SJCRH30 (cell line): ENCODE data around the gene CNTNAP4. TPM values are rescaled to one million over a fixed set of nuclear protein-coding genes. Genes with fewer than 3 reads are reported as not detected.

Experiments
- DNase-seq, 2 experiments: peaks; one replicate each; pipeline ENCODE4 v3.0.0-alpha.2; 2015 to 2020
- H3K27ac ChIP-seq: fragments of 250-450 bp; sonication (Bioruptor Pico); 2 replicates; pipeline ENCODE4 v1.5.1; 2020; ENCODE audit warnings: mild to moderate bottlenecking, moderate library complexity
- H3K27me3 ChIP-seq: fragments of 250-450 bp; sonication (Bioruptor Pico); 2 replicates; pipeline ENCODE4 v1.5.1; 2020; ENCODE audit warnings: mild to moderate bottlenecking, moderate library complexity
- H3K36me3 ChIP-seq: fragments of 250-450 bp; sonication (Bioruptor Pico); 2 replicates; pipeline ENCODE4 v1.5.1; 2020; ENCODE audit warnings: mild to moderate bottlenecking, moderate library complexity
- H3K4me1 ChIP-seq: fragments of 250-450 bp; sonication (Bioruptor Pico); 2 replicates; pipeline ENCODE4 v1.5.1; 2020; ENCODE audit warnings: mild to moderate bottlenecking, moderate library complexity
- H3K4me3 ChIP-seq: fragments of 250-450 bp; sonication (Bioruptor Pico); 2 replicates; pipeline ENCODE4 v1.5.1; 2020; ENCODE audit warnings: mild to moderate bottlenecking, moderate library complexity
- H3K9me3 ChIP-seq: fragments of 250-450 bp; sonication (Bioruptor Pico); replicated peaks from 2 replicates; pipeline ENCODE4 v1.5.1; 2020; ENCODE audit warnings: mild to moderate bottlenecking, moderate library complexity
- total RNA-seq: library from RNA; depleted of rRNA; stranded (reverse); fragments of >200 nt; shearing (Covaris generic); gene quantifications from 2 replicates; pipeline ENCODE4 v1.2.3, GENCODE V29; 2014

CNTNAP4 gene
- total RNA-seq, 1 experiment from 2014 or later, result not detected

DNA sequence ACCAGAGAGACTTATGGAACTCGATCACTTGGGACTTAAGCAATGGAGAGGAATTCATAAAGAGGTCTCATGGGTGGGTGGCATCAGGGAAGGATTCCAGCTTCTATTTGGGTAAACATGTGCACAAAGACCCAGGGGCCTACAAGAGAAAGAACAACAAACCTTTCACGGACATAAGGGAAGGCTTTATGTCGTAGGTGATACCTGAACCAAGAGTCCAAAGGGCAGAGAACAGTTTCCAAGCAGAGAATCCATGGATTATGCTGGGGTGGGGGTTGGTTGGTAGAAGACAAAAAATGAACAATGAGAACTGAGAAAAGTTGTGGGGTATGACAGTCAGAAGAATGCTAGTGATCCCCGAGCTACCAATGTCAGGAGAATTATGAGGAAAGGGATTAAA, 119.8 kb downstream of the CNTNAP4 start:
- Histone ChIP-seq H3K27me3 (no peaks in the 10 kb centered on the region), H3K36me3 (no peaks in the 10 kb centered on the region), H3K27ac (no peak overlapping the region), H3K4me3 (no peak overlapping the region), H3K4me1 (no peaks in the 10 kb centered on the region), H3K9me3 (no peaks in the 10 kb centered on the region)
- DNase-seq, result no peak

DNA sequence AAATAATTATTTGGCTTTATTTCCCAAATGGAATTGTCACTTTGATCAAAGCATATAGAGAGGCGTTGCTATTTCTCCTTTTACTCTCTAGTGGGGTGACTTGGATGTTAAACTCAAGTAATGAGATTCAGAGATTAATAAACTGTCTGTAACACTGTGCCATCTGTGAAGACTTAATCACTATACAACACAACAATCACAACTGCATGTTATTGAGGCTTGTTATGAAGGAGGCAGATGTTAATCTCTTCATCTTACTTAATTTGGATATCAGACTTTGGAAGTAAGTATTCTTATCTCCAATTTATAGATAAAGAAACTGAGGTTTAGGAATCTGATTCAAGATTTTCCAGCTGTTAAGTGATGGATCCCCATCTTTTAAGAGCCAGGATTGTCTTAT, 132.5 kb downstream of the CNTNAP4 start:
- Histone ChIP-seq H3K4me3 (no peak overlapping the region), H3K27ac (no peak overlapping the region), H3K36me3 (no peaks in the 10 kb centered on the region), H3K9me3 (no peaks in the 10 kb centered on the region), H3K27me3 (no peaks in the 10 kb centered on the region), H3K4me1 (no peaks in the 10 kb centered on the region)
- no peak for DNase-seq

DNA sequence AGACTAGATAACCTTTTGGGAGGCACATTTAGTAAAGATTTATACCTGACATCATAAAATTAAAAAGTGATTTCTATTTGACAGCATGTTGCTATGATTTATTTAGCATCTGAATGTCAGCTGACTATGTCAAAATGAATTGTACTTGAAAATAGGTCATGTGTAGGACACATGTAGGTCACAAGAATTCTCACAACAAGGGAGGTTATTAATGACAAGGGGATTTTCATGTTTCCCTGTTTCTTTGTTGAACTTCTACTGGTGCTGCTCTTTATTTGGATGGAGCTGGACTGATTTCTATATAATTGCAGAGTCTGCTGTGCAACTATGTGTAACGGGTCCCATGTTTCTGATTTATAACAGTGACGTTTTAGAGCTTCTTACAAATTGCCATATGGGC, 144.4 kb downstream of the CNTNAP4 start:
- Histone ChIP-seq H3K4me3 (no peak overlapping the region), H3K27ac (no peak overlapping the region), H3K27me3 (no peaks in the 10 kb centered on the region), H3K4me1 (no peaks in the 10 kb centered on the region), H3K9me3 (no peaks in the 10 kb centered on the region), H3K36me3 (no peaks in the 10 kb centered on the region)
- no peak for DNase-seq

DNA sequence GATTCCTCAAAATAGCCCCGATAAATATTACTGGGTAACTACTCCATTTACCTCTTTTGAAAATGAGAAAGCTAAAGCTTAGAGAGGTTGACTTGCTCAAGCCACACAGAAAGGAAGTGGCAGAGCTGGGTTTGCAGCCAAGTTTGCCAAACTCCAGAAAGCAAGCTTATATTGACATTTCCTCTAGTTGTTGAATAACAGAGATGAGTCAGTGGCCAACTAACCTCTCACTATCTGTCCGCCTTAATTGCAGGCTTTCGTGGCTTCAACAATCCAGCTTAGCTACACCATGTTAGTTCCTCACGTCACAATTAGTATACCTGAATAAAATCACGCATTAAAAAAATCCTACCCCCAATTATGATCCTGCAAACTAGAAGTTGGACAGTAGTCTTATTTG, 151.7 kb downstream of the CNTNAP4 start:
- H3K4me3 ChIP-seq, result no peak overlapping the region
- no peak for DNase-seq
- no peak overlapping the region for H3K27ac ChIP-seq
- no peaks in the 10 kb centered on the region for H3K36me3 ChIP-seq
- H3K9me3 ChIP-seq, result no peaks in the 10 kb centered on the region
- no peaks in the 10 kb centered on the region for H3K4me1 ChIP-seq
- no peaks in the 10 kb centered on the region for H3K27me3 ChIP-seq

DNA sequence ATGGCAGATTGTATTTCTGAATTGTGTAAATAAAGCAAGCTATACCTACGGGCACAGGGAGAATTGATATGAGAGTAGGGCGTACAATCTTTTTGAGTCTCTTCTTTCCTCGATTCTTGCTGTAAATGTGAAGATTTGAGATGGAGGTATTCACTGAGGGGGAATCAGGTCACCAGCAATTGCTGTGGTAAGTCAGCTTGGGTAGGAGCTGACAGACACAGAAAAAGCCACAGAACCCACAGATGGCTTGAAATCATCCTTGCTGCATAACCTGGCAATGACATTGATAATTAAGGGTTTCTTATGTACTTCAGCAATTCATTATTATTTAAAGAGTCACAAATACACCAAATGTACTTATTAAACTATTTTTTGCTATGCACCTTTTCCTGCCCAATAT, 164.2 kb downstream of the CNTNAP4 start:
- no peaks in the 10 kb centered on the region for H3K4me1 ChIP-seq
- H3K27me3 ChIP-seq, result no peaks in the 10 kb centered on the region; the same call in 1 of the 2 replicates
- no peak for DNase-seq
- H3K4me3 ChIP-seq, result no peak overlapping the region
- H3K27ac ChIP-seq, result no peak overlapping the region
- H3K9me3 ChIP-seq, result no peaks in the 10 kb centered on the region
- no peaks in the 10 kb centered on the region for H3K36me3 ChIP-seq

- Histone ChIP-seq H3K9me3 (no peaks in the 10 kb centered on the region), H3K4me1 (no peaks in the 10 kb centered on the region), H3K27ac (no peak overlapping the region), H3K36me3 (no peaks in the 10 kb centered on the region), H3K27me3 (no peaks in the 10 kb centered on the region; the same call in 1 of the 2 replicates), H3K4me3 (no peak overlapping the region)
- no peak for DNase-seq
Observed at GRCh38 chr16:76441876-76442275, 164.7 kb downstream of the CNTNAP4 start.

DNA sequence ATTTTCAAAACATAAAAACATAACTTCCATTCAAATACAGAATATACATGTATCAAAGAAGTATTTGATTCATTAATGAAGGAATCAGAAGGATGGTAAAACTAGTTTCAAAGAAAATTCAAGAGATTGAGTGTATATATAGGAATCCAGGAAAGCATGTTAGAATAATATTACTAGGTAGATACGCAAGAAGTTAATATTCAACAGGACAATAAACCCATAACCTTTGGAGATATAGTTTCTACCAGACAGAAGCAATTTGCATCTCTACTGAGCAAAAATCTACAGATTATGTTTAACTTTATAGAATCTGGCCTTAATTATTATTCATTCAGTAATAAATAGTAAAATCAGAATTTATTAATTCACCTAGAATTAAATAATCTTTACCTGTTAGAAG, 166.8 kb downstream of the CNTNAP4 start:
- Histone ChIP-seq H3K27me3 (no peaks in the 10 kb centered on the region; the same call in 1 of the 2 replicates), H3K27ac (no peak overlapping the region), H3K36me3 (no peaks in the 10 kb centered on the region), H3K4me3 (no peak overlapping the region), H3K4me1 (no peaks in the 10 kb centered on the region), H3K9me3 (no peaks in the 10 kb centered on the region)
- no peak for DNase-seq

DNA sequence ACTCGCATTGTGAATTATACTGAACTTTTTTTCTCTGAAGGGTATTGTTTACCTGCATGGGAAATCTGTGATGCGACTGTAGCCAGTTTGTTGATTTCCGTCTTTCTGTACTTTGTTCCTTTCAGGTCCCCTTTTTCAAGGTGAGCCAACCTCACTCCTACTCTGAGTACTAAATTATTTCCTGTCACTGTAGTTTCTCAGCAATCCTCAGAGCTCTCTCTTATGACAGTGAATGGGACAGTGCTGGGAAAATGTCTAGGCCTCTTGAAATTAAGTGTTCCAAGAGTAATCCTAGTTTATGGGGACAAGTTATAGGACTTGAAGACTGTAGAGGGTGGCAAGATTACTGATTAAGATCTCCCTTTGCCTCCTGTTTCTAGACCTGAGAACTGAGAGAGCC, 167.6 kb downstream of the CNTNAP4 start:
- Histone ChIP-seq H3K27ac (no peak overlapping the region), H3K27me3 (no peaks in the 10 kb centered on the region; the same call in 1 of the 2 replicates), H3K4me3 (no peak overlapping the region), H3K4me1 (no peaks in the 10 kb centered on the region), H3K9me3 (no peaks in the 10 kb centered on the region), H3K36me3 (no peaks in the 10 kb centered on the region)
- no peak for DNase-seq

DNA sequence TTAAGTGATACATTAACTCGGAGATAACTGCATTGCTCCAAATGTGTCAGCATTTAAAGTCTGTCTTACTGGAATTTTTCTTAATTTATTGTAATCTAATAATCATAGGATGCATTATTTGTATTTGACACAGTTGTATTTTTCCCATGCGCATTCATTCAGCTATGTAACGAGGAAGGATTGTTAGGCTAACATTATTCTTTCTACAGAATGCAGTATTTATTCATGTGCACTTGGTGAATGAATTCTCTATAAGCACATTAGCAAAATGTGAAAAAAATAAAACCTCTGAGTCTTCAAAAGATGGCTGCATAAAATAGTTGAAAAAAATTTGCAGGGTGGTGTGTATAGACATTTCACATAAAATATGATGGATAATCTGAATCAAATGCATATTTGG, 168.6 kb downstream of the CNTNAP4 start:
- Histone ChIP-seq H3K4me1 (no peaks in the 10 kb centered on the region), H3K4me3 (no peak overlapping the region), H3K27ac (no peak overlapping the region), H3K27me3 (no peaks in the 10 kb centered on the region), H3K36me3 (no peaks in the 10 kb centered on the region), H3K9me3 (no peaks in the 10 kb centered on the region)
- DNase-seq, result no peak

GRCh38 chr16:76446251-76446650, 169.1 kb downstream of the CNTNAP4 start:
- no peaks in the 10 kb centered on the region for H3K27me3 ChIP-seq
- H3K4me3 ChIP-seq, result no peak overlapping the region
- no peak for DNase-seq
- no peak overlapping the region for H3K27ac ChIP-seq
- H3K36me3 ChIP-seq, result no peaks in the 10 kb centered on the region
- no peaks in the 10 kb centered on the region for H3K9me3 ChIP-seq
- no peaks in the 10 kb centered on the region for H3K4me1 ChIP-seq

DNA sequence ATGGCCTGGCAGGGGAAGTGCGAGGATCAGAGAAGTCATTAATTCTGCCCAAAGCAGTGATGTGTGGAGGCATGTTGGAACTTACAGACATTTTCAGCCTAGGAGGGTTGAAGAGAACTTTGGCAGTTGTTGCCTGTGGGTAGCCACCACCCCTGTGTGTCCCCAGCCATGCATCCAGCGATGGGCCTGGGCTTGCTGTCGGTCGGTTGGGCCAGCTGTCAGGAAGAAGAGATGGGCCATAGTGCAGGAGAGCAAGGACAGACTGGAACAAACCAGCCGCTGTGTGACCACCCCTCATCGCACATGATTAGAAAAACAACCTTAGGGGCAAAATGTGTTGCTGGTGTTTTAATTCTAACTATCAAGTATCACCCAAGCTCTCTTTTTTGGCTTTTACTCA, 173.7 kb downstream of the CNTNAP4 start:
- H3K36me3 ChIP-seq, result no peaks in the 10 kb centered on the region
- H3K4me1 ChIP-seq, result no peaks in the 10 kb centered on the region
- no peaks in the 10 kb centered on the region for H3K9me3 ChIP-seq
- peak in 1 of 2 experiments; percentile 0 for DNase-seq
- no peaks in the 10 kb centered on the region for H3K27me3 ChIP-seq
- H3K4me3 ChIP-seq, result no peak overlapping the region
- H3K27ac ChIP-seq, result no peak overlapping the region

- Histone ChIP-seq H3K9me3 (no peaks in the 10 kb centered on the region), H3K27me3 (no peaks in the 10 kb centered on the region), H3K4me1 (no peaks in the 10 kb centered on the region), H3K27ac (no peak overlapping the region), H3K4me3 (no peak overlapping the region), H3K36me3 (no peaks in the 10 kb centered on the region)
- DNase-seq, result no peak
Observed at GRCh38 chr16:76455257-76455656, 178.1 kb downstream of the CNTNAP4 start.

DNA sequence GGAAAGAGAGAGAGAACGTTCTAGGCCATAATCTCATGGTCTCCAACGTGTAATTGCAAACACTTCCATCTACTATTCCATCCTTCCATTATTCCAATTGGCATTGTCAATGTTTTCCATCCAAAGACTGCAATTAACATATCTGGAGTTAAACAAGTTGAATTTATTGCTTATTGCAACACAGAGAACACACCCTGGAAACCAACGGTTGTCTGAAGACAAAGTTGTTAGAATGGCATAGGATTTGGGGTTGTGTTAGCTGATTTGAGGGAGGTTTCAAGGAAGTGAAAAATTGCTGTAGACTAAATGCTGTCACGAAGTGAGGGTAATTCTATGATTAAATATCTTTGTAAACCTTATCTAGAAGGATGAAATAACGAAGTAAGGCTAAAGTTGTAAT, 178.8 kb downstream of the CNTNAP4 start:
- no peak overlapping the region for H3K4me3 ChIP-seq

GRCh38 chr16:76459111-76459510, 181.9 kb downstream of the CNTNAP4 start:
- H3K4me3 ChIP-seq, result no peak overlapping the region
- no peaks in the 10 kb centered on the region for H3K27me3 ChIP-seq
- no peaks in the 10 kb centered on the region for H3K36me3 ChIP-seq
- no peak for DNase-seq
- H3K27ac ChIP-seq, result no peak overlapping the region
- no peaks in the 10 kb centered on the region for H3K9me3 ChIP-seq
- H3K4me1 ChIP-seq, result no peaks in the 10 kb centered on the region

More for the DNA sequence above, 178.8 kb downstream of the CNTNAP4 start:
- Histone ChIP-seq H3K4me1 (no peaks in the 10 kb centered on the region), H3K9me3 (no peaks in the 10 kb centered on the region), H3K27ac (no peak overlapping the region), H3K27me3 (no peaks in the 10 kb centered on the region), H3K36me3 (no peaks in the 10 kb centered on the region)
- DNase-seq, result no peak

GRCh38 chr16:76461836-76462235, 184.6 kb downstream of the CNTNAP4 start:
- Histone ChIP-seq H3K36me3 (no peaks in the 10 kb centered on the region), H3K4me1 (no peaks in the 10 kb centered on the region), H3K4me3 (no peak overlapping the region), H3K27me3 (no peaks in the 10 kb centered on the region), H3K9me3 (no peaks in the 10 kb centered on the region), H3K27ac (no peak overlapping the region)
- DNase-seq, result no peak

DNA sequence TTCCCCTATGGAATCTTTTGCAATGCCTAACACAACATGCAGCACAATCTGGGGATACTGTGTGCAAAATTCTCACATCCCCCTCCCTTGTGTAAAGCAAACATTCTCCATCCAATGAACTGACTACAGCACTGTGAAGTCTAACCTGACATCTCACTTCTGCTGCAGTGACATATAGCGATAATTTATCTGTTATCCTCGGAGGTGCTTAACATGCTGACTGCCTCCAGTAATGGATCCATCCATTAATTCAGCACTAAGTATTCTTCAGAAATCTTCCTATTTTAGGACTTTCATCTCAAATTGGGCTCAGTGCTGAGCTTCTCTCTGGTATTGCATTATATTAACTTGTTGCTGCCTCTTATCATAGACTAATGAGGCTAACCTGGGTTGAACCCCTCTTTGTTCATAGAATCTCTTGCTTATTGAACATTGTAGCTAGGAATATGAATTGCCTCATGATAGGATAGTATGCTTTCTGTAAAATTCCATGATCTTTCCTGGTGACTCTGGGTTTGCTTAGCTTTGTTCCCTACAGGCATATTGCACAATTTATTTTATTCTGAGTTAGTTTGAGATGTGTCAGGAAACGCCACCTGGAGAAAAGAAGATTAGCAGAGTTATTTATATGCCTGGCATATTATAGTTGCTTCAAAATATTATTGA, 187.9 kb downstream of the CNTNAP4 start:
- Histone ChIP-seq H3K9me3 (no peaks in the 10 kb centered on the region), H3K4me3 (no peak overlapping the region), H3K4me1 (no peaks in the 10 kb centered on the region), H3K36me3 (no peaks in the 10 kb centered on the region), H3K27ac (no peak overlapping the region), H3K27me3 (no peaks in the 10 kb centered on the region)
- no peak for DNase-seq
